Hepatocyte (in vitro differentiated cells): Measurements from ENCODE around the gene HMGB1. TPM values are rescaled to one million over a fixed set of nuclear protein-coding genes. Genes with fewer than 3 reads are reported as not detected.
"Not testable (repeated sequence)": the region's sequence is repeated elsewhere in the genome, so short reads cannot be mapped to it uniquely, and the experiment has no call there.

Experiments used
- DNase-seq: peaks from one replicate; pipeline ENCODE4 v3.0.0-alpha.2; 2016; ENCODE audit warnings: low spot score
- H2AFZ ChIP-seq: fragments of 200-600 bp; sonication (generic); 2 replicates; pipeline ENCODE4 v1.6.0; 2016; ENCODE audit warnings: antibody characterized with exemption, mild to moderate bottlenecking
- H3K27ac ChIP-seq: fragments of 200-600 bp; sonication (generic); 2 replicates; pipeline ENCODE4 v1.5.1; 2016; ENCODE audit warnings: mild to moderate bottlenecking
- H3K27me3 ChIP-seq: fragments of 200-600 bp; sonication (generic); 2 replicates; pipeline ENCODE4 v1.6.1; 2016
- H3K36me3 ChIP-seq: fragments of 200-600 bp; sonication (generic); replicated peaks from 2 replicates; pipeline ENCODE4 v1.5.1; 2016; ENCODE audit warnings: low read depth; ENCODE audit not compliant: insufficient read depth
- H3K4me1 ChIP-seq: fragments of 200-600 bp; sonication (generic); 2 replicates; pipeline ENCODE4 v1.5.1; 2016; ENCODE audit warnings: mild to moderate bottlenecking, moderate library complexity; ENCODE audit not compliant: insufficient read depth
- H3K4me2 ChIP-seq: fragments of 200-600 bp; sonication (generic); 2 replicates; pipeline ENCODE4 v1.6.0; 2016
- H3K4me3 ChIP-seq: fragments of 200-600 bp; sonication (generic); 2 replicates; pipeline ENCODE4 v1.5.1; 2016; ENCODE audit warnings: mild to moderate bottlenecking
- H3K79me2 ChIP-seq: fragments of 200-600 bp; sonication (generic); 2 replicates; pipeline ENCODE4 v1.6.0; 2017; ENCODE audit warnings: mild to moderate bottlenecking
- H3K9me2 ChIP-seq: fragments of 200-600 bp; sonication (generic); replicated peaks from 2 replicates; pipeline ENCODE4 v1.6.0; 2017; ENCODE audit warnings: mild to moderate bottlenecking; ENCODE audit not compliant: insufficient read depth
- H3K9me3 ChIP-seq: fragments of 200-600 bp; sonication (generic); 2 replicates; pipeline ENCODE4 v1.5.1; 2016; ENCODE audit warnings: low read depth, mild to moderate bottlenecking
- H4K20me1 ChIP-seq: fragments of 200-600 bp; sonication (generic); 2 replicates; pipeline ENCODE4 v1.6.0; 2016; ENCODE audit warnings: mild to moderate bottlenecking; ENCODE audit not compliant: insufficient read depth, poor library complexity, severe bottlenecking
- EZH2 ChIP-seq: fragments of 200-600 bp; sonication (generic); IDR thresholded peaks from 2 replicates; pipeline ENCODE4 v1.6.1; 2016; ENCODE audit warnings: antibody characterized with exemption, mild to moderate bottlenecking, borderline replicate concordance
- EZH2phosphoT487 ChIP-seq: fragments of 200-600 bp; sonication (generic); IDR thresholded peaks from one replicate; pipeline ENCODE4 v1.6.1; 2018; ENCODE audit warnings: antibody characterized with exemption, mild to moderate bottlenecking, low read depth, moderate library complexity; ENCODE audit not compliant: unreplicated experiment, severe bottlenecking
- WGBS: methylation state at CpG from one replicate; pipeline ENCODE4 v1.1.6; 2016; ENCODE audit warnings: low lambda C conversion rate; ENCODE audit errors: missing lambda C conversion rate; 5-methylcytosine and 5-hydroxymethylcytosine counted together
- polyA plus RNA-seq: library from polyadenylated mRNA; unstranded; fragments of >200 nt; fragmentation: Nextera tagmentation; extraction: Ambion mirVana; gene quantifications from 2 replicates; pipeline ENCODE4 v1.2.1, GENCODE V29; 2016
- total RNA-seq: library from RNA; depleted of rRNA; stranded (reverse); fragments of >200 nt; gene quantifications from 2 replicates; pipeline ENCODE4 v1.2.3, GENCODE V29; 2014
- TF ChIP-seq, protein P1 (sequence below): fragments of 200-600 bp; sonication (generic); IDR thresholded peaks from 2 replicates; pipeline ENCODE4 v1.5.1; 2016; ENCODE audit warnings: antibody characterized with exemption, mild to moderate bottlenecking; ENCODE audit not compliant: poor library complexity

The HMGB1 gene
- total and polyA plus RNA-seq, 2 experiments from 2014 or later: 372 to 416 TPM

DNA sequence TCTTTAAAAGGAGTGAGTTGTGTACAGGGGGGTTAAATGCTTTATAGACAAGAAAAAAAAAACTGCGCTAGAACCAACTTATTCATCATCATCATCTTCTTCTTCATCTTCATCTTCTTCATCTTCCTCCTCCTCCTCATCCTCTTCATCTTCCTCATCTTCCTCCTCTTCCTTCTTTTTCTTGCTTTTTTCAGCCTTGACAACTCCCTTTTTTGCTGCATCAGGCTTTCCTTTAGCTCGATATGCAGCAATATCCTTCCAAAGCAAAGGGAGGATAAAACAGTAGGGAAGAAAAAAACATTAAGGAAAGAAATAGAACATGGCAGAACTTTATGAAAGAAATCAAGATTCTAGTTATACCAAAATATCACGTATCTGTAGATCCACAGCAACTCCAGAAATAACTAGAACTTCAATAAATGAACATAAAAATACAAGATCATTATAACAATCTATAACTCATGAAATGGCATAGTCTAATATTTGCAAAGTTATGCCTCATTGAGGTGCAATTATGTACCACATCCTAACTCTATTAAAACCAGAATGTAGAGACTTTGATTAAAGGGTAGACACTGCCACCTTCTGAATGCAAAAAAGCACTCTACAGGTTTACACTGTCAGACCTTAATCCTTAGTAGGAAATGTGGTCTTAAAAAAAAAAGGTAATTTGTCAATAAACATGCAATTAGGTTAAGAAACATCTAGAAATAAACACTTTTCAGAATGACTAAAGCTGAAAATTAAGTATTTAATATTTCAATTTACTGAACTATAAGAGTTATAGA lies 4.3 kb downstream of the HMGB1 start:
- H2AFZ ChIP-seq, H3K27me3 ChIP-seq, H3K4me3 ChIP-seq, H4K20me1 ChIP-seq, H3K27ac ChIP-seq, H3K36me3 ChIP-seq, H3K9me3 ChIP-seq, DNase-seq, H3K9me2 ChIP-seq, H3K4me1 ChIP-seq, H3K4me2 ChIP-seq: not testable (repeated sequence)
- peaks cover 27% of the 10 kb centered on the region for H3K79me2 ChIP-seq
- WGBS: 93% methylated on average over 3 of the region's 3 CpGs
- TF ChIP-seq, protein P1, sequence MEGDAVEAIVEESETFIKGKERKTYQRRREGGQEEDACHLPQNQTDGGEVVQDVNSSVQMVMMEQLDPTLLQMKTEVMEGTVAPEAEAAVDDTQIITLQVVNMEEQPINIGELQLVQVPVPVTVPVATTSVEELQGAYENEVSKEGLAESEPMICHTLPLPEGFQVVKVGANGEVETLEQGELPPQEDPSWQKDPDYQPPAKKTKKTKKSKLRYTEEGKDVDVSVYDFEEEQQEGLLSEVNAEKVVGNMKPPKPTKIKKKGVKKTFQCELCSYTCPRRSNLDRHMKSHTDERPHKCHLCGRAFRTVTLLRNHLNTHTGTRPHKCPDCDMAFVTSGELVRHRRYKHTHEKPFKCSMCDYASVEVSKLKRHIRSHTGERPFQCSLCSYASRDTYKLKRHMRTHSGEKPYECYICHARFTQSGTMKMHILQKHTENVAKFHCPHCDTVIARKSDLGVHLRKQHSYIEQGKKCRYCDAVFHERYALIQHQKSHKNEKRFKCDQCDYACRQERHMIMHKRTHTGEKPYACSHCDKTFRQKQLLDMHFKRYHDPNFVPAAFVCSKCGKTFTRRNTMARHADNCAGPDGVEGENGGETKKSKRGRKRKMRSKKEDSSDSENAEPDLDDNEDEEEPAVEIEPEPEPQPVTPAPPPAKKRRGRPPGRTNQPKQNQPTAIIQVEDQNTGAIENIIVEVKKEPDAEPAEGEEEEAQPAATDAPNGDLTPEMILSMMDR: peak; percentile 53

DNA sequence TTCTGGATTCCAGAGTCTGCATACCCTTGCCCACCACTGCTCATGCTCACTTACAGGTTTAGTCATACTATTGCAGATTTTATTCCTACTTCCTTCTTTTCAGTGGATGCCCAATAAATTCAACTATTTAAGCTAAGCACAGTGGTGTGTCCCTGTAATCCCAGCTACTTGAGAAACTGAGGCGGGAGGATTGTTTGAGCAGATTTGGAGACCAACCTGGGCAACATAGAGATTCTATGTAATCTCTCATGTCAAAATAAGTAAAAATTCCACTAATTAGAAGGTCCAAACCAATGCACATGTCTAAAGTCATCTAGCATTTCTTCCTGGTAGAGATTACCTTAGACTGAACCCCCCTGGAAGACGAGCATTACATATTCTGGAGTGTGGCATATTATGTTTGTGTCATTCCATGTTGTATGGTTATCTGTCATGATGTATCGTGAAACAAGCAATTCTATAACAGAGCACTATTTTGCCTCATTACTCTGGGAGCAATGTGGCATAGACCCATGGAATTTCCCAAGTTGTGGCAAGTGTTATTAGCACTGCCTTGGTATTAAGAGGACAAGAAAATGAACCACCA lies 8.3 kb downstream of the HMGB1 start:
- Histone ChIP-seq H4K20me1 (no peaks in the 10 kb centered on the region), H2AFZ (no peak overlapping the region), H3K4me3 (no peak overlapping the region), H3K4me2 (no peak overlapping the region), H3K79me2 (peaks cover 10% of the 10 kb centered on the region), H3K27me3 (no peaks in the 10 kb centered on the region), H3K9me3 (no peaks in the 10 kb centered on the region), H3K27ac (no peak overlapping the region), H3K4me1 (no peaks in the 10 kb centered on the region), H3K36me3 (no peaks in the 10 kb centered on the region), H3K9me2 (no peaks in the 10 kb centered on the region)
- 57% methylated on average over 3 of the region's 3 CpGs for WGBS
- TF ChIP-seq, protein P1: no peak
- no peak for TF ChIP-seq EZH2
- TF ChIP-seq EZH2phosphoT487: no peak
- DNase-seq: no peak

DNA sequence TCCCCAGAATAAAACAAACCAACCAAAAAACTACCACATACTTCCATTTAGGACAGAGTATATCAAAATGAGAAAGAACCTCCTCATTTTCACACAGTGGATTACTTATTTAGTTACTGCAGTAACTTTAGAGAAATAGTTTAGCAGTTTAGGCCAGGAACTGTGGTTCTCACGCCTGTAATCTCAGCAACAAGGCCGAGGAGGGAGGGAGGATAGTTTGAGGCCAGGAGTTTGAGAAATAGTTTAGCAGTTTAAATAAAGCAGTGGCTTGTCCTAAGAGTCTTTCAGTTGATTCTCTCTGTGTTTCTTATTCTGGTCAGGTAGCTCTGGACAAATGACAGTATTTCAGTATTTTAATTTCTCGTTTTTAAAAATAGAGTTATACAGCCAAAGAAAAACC lies 9.4 kb downstream of the HMGB1 start:
- peaks cover under 1% of the 10 kb centered on the region for H3K79me2 ChIP-seq
- H4K20me1 ChIP-seq: no peaks in the 10 kb centered on the region
- H3K9me2 ChIP-seq: no peaks in the 10 kb centered on the region
- no peak for DNase-seq
- 75% methylated on average over 3 of the region's 3 CpGs for WGBS
- no peaks in the 10 kb centered on the region for H3K9me3 ChIP-seq
- H3K27ac ChIP-seq: no peak overlapping the region
- H3K4me1 ChIP-seq: no peaks in the 10 kb centered on the region
- no peak for TF ChIP-seq EZH2
- TF ChIP-seq, protein P1: no peak
- TF ChIP-seq EZH2phosphoT487: no peak
- no peak overlapping the region for H2AFZ ChIP-seq
- no peak overlapping the region for H3K4me3 ChIP-seq
- H3K27me3 ChIP-seq: no peaks in the 10 kb centered on the region
- H3K36me3 ChIP-seq: no peaks in the 10 kb centered on the region
- H3K4me2 ChIP-seq: no peak overlapping the region
